Measurements from ENCODE around the gene ETV2. TPM values are rescaled to one million over a fixed set of nuclear protein-coding genes. Genes with fewer than 3 reads are reported as not detected.

The ETV2 gene
- polyA plus RNA-seq, 1 donor from 2014 or later: 0.58 TPM

GRCh38 chr19:35693835-35694599, 52.5 kb downstream of the ETV2 start:
- Histone ChIP-seq H3K4me2 (ENCODE audit: low read length) (no peak overlapping the region), H3K9me2 (ENCODE audit: insufficient read depth, low read length) (no peaks in the 10 kb centered on the region), H3K9me3 (ENCODE audit: low read length) (no peaks in the 10 kb centered on the region), H4K20me1 (ENCODE audit: insufficient read depth) (no peaks in the 10 kb centered on the region), H3K9ac (ENCODE audit: low read length) (no peak overlapping the region), H3K36me3 (ENCODE audit: insufficient read depth, low read length) (no peaks in the 10 kb centered on the region), H3K79me2 (replicated peaks; ENCODE audit: insufficient read depth, low read length) (no peaks in the 10 kb centered on the region), H3K27me3 (ENCODE audit: insufficient read depth, low read depth, low read length) (no peaks in the 10 kb centered on the region), H2AFZ (ENCODE audit: low read depth, low read length) (no peak overlapping the region), H3K27ac (ENCODE audit: low read length) (no peak overlapping the region), H3F3A (ENCODE audit: insufficient read depth, low read length, poor library complexity, severe bottlenecking) (no peaks in the 10 kb centered on the region), H3K4me3 (ENCODE audit: low read length) (no peak overlapping the region)
- TF ChIP-seq RAD21 (conservative IDR thresholded peaks at IDR 0.05) (peak; percentile 74), REST (IDR thresholded peaks at IDR 0.05; ENCODE audit: borderline replicate concordance) (no peak), TAF1 (IDR thresholded peaks at IDR 0.05; ENCODE audit: low read depth) (no peak), POLR2AphosphoS5 (IDR thresholded peaks at IDR 0.05) (no peak), EP300 (conservative IDR thresholded peaks at IDR 0.05; ENCODE audit: poor library complexity, severe bottlenecking) (no peak), SMC3 (conservative IDR thresholded peaks at IDR 0.05; ENCODE audit: poor library complexity) (peak; percentile 72), MXI1 (conservative IDR thresholded peaks at IDR 0.05; ENCODE audit: poor library complexity, severe bottlenecking) (no peak), EZH2 (IDR thresholded peaks at IDR 0.05; ENCODE audit: borderline replicate concordance, insufficient read depth, low read length, poor library complexity, severe bottlenecking) (no peak)
- TF ChIP-seq, protein P1, sequence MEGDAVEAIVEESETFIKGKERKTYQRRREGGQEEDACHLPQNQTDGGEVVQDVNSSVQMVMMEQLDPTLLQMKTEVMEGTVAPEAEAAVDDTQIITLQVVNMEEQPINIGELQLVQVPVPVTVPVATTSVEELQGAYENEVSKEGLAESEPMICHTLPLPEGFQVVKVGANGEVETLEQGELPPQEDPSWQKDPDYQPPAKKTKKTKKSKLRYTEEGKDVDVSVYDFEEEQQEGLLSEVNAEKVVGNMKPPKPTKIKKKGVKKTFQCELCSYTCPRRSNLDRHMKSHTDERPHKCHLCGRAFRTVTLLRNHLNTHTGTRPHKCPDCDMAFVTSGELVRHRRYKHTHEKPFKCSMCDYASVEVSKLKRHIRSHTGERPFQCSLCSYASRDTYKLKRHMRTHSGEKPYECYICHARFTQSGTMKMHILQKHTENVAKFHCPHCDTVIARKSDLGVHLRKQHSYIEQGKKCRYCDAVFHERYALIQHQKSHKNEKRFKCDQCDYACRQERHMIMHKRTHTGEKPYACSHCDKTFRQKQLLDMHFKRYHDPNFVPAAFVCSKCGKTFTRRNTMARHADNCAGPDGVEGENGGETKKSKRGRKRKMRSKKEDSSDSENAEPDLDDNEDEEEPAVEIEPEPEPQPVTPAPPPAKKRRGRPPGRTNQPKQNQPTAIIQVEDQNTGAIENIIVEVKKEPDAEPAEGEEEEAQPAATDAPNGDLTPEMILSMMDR (IDR thresholded peaks at IDR 0.05; ENCODE audit: poor library complexity, severe bottlenecking): peak; percentile 82

Other genes starting within 250 kb of the ETV2 start
- gene FFAR2, start 193.5 kb upstream of the ETV2 start, polyA plus RNA-seq: not detected in 2 replicates
- not detected in 2 replicates for gene KRTDAP, start 151.3 kb upstream of the ETV2 start, polyA plus RNA-seq
- not detected in 2 replicates for gene DMKN, start 128.1 kb upstream of the ETV2 start, polyA plus RNA-seq
- not detected in 2 replicates for gene SBSN, start 113.4 kb upstream of the ETV2 start, polyA plus RNA-seq
- not detected in 2 replicates for gene GAPDHS, start 108.3 kb upstream of the ETV2 start, polyA plus RNA-seq
- 106 and 108 TPM in 2 replicates for gene TMEM147, start 96.1 kb upstream of the ETV2 start, polyA plus RNA-seq
- gene ATP4A, start 78.1 kb upstream of the ETV2 start, polyA plus RNA-seq: 0.34 TPM in 1 of 2 replicates, not detected in the other
- gene PMIS2, start 55.6 kb upstream of the ETV2 start, polyA plus RNA-seq: not detected in 2 replicates
- 13.1 and 14.4 TPM in 2 replicates for gene HAUS5, start 29.0 kb upstream of the ETV2 start, polyA plus RNA-seq
- gene RBM42, start 12.7 kb upstream of the ETV2 start, polyA plus RNA-seq: 58.5 and 73.5 TPM in 2 replicates
- gene COX6B1, start 6.6 kb downstream of the ETV2 start, polyA plus RNA-seq: 860 and 1,013 TPM in 2 replicates
- 0.26 TPM in 1 of 2 replicates, not detected in the other for gene UPK1A, start 24.8 kb downstream of the ETV2 start, polyA plus RNA-seq
- not detected in 2 replicates for gene ZBTB32, start 62.8 kb downstream of the ETV2 start, polyA plus RNA-seq
- 9.0 and 15.8 TPM in 2 replicates for gene KMT2B, start 76.3 kb downstream of the ETV2 start, polyA plus RNA-seq
- 4.6 and 7.2 TPM in 2 replicates for gene IGFLR1, start 100.7 kb downstream of the ETV2 start, polyA plus RNA-seq
- 54.7 and 57.0 TPM in 2 replicates for gene U2AF1L4, start 103.7 kb downstream of the ETV2 start, polyA plus RNA-seq
- 46.2 and 46.7 TPM in 2 replicates for gene PSENEN, start 103.9 kb downstream of the ETV2 start, polyA plus RNA-seq
- gene LIN37, start 106.8 kb downstream of the ETV2 start, polyA plus RNA-seq: 25.7 and 37.2 TPM in 2 replicates
- not detected in 2 replicates for gene HSPB6, start 115.3 kb downstream of the ETV2 start, polyA plus RNA-seq
- gene PROSER3, start 116.4 kb downstream of the ETV2 start, polyA plus RNA-seq: 1.2 and 1.5 TPM in 2 replicates
- gene ARHGAP33, start 133.8 kb downstream of the ETV2 start, polyA plus RNA-seq: 20.5 and 46.0 TPM in 2 replicates
- gene PRODH2, start 171.1 kb downstream of the ETV2 start, polyA plus RNA-seq: not detected in 2 replicates
- 0.05 and 2.8 TPM in 2 replicates for gene NPHS1, start 210.8 kb downstream of the ETV2 start, polyA plus RNA-seq
- gene KIRREL2, start 215.2 kb downstream of the ETV2 start, polyA plus RNA-seq: 0.79 and 2.1 TPM in 2 replicates
- 390 and 407 TPM in 2 replicates for gene APLP1, start 226.8 kb downstream of the ETV2 start, polyA plus RNA-seq